Pancreas (tissue), 10 donors: ENCODE results near the gene C8G. TPM values are rescaled to one million over a fixed set of nuclear protein-coding genes. Genes with fewer than 3 reads are reported as not detected.

Experiments
- ATAC-seq, 4 donors: fragments of 200-7000 bp; cut with Tn5 transposase; one replicate each; pipeline versions ENCODE4 v1.8.0 to v1.9.1; 2020; ENCODE audit warnings: mild to moderate bottlenecking in 4 of 4, moderate library complexity in 4 of 4
- DNase-seq, 6 donors: peaks; one replicate each; pipeline ENCODE4 v3.0.0-alpha.2; 2020
- FAIRE-seq: peaks from 2 replicates; lab custom pipeline; 2012; peaks lifted over from hg19 to GRCh38; lab: Jason Lieb, UNC
- H3K27ac ChIP-seq, 4 donors: fragments of 200-600 bp; sonication (generic); 1 replicate in 3 of 4; 2 replicates in 1 of 4; pipeline versions ENCODE4 v1.5.0 to v1.8.0; 2020
- H3K27me3 ChIP-seq, 4 donors: fragments of 200-600 bp; one replicate each; pipeline ENCODE4 v1.8.0; 2021
- H3K36me3 ChIP-seq, 3 donors: fragments of 200-600 bp; sonication (generic) in 1 of 3; one replicate each; pipeline versions ENCODE4 v1.5.0 to v1.8.0; 2020 to 2021
- H3K4me1 ChIP-seq, 3 donors: fragments of 200-600 bp; one replicate each; pipeline ENCODE4 v1.8.0; 2021
- H3K4me3 ChIP-seq, 4 donors: fragments of 200-600 bp; sonication (generic) in 2 of 4; one replicate each; pipeline versions ENCODE4 v1.5.0 to v1.8.0; 2020 to 2021
- H3K9me3 ChIP-seq, 4 donors: fragments of 200-600 bp; one replicate each; pipeline ENCODE4 v1.8.0; 2021
- CTCF ChIP-seq, 4 donors: fragments of 200-600 bp; sonication (generic) in 3 of 4; IDR thresholded peaks; one replicate each; pipeline versions ENCODE4 v1.5.0 to v1.8.0; 2021; ENCODE audit warnings: antibody characterized with exemption in 4 of 4
- WGBS, 2 donors: extraction: QIAGEN DNeasy Blood & Tissue Kit; methylation state at CpG; one replicate each; pipeline ENCODE4 v1.1.7; 2013; 5-methylcytosine and 5-hydroxymethylcytosine counted together
- intact Hi-C, 3 donors: fragments of 100-400 bp; cut with DNase I; formaldehyde crosslinking; loops; one replicate each; pipeline versions ENCODE4 v1.11.1 to v1.14.2; 2022
- polyA plus RNA-seq, 2 donors: library from polyadenylated mRNA; stranded (reverse); fragments of 200-250 nt; gene quantifications; one replicate each; pipeline ENCODE4 v1.2.3, GENCODE V29; 2013
- total RNA-seq, 6 donors: library from RNA; stranded (reverse); fragmentation: NEBNext Ultra II Directional in 4 of 6; extraction: Animal tissue kit (Norgen Biotek cat#: 25700) in 4 of 6; gene quantifications; one replicate each; pipeline versions ENCODE4 v1.2.1 to v1.2.4, GENCODE V29; 2021 to 2023
- donor health status: healthy with polysubstance abuse.
- donor health status: DM: no; HTN: no; CAD: no; lungs with moderate emphysema.
- donor health status: DM: no; HTN: no; CAD: no.
- donor health status: control.
- donor health status: control.
- donor health status: Bipolar disorder and iron deficiency.
- donor health status: DM: yes; HTN: yes; CAD: no.
- donor health status: DM: no; HTN: no; CAD: no.
- donor health status: DM: no; HTN: no; CAD: no.
- donor health status: DM: yes; HTN: yes; CAD: no.

Gene C8G
- total and polyA plus RNA-seq, 8 donors: 0.24 to 5.0 (median 0.84) TPM; not detected in 1

GRCh38 chr9:136903041-136903554 is 41.9 kb upstream of the C8G start:
- Histone ChIP-seq H3K4me1 (peaks cover 16 to 35% (median 24%) of the 10 kb centered on the region in 3 donors), H3K27me3 (no peaks in the 10 kb centered on the region), H3K4me3 (peak overlapping the region in 1 of 4 donors; percentile 7), H3K27ac (peak overlapping the region; percentile 67 to 94 (median 82)), H3K36me3 (peaks cover 0 to 3% (median 0%) of the 10 kb centered on the region in 3 donors), H3K9me3 (no peaks in the 10 kb centered on the region)
- no peak for TF ChIP-seq CTCF (IDR thresholded peaks at IDR 0.05)
- WGBS, 2 donors: 35 to 38% methylated on average over 12 of the region's 12 CpGs
- peak; percentile 49 to 80 (median 59) for ATAC-seq
- intact Hi-C loops: no loop called here
- peak; percentile 53 to 75 (median 68) for DNase-seq
- FAIRE-seq: no peak

- Histone ChIP-seq H3K4me3 (no peak overlapping the region), H3K36me3 (peaks cover 0 to 9% (median 0%) of the 10 kb centered on the region in 3 donors), H3K4me1 (peaks cover 16 to 26% (median 22%) of the 10 kb centered on the region in 3 donors), H3K9me3 (no peaks in the 10 kb centered on the region), H3K27ac (no peak overlapping the region), H3K27me3 (no peaks in the 10 kb centered on the region)
- no peak for TF ChIP-seq CTCF (IDR thresholded peaks at IDR 0.05)
- no peak for ATAC-seq
- DNase-seq: no peak
- FAIRE-seq: no peak
- WGBS, 2 donors: 78 to 79% methylated on average over 4 of the region's 4 CpGs
- intact Hi-C loops: no loop called here
Observed at GRCh38 chr9:136906266-136906665, 38.8 kb upstream of the C8G start.

GRCh38 chr9:136907011-136907914 is 37.8 kb upstream of the C8G start:
- H3K27me3 ChIP-seq: no peaks in the 10 kb centered on the region
- H3K4me1 ChIP-seq: peaks cover 10 to 16% (median 12%) of the 10 kb centered on the region in 3 donors
- H3K27ac ChIP-seq: no peak overlapping the region
- H3K9me3 ChIP-seq: no peaks in the 10 kb centered on the region
- H3K36me3 ChIP-seq: peaks cover 0 to 9% (median 0%) of the 10 kb centered on the region in 3 donors
- intact Hi-C loops: no loop called here
- no peak overlapping the region for H3K4me3 ChIP-seq
- TF ChIP-seq CTCF (IDR thresholded peaks at IDR 0.05): no peak
- no peak for ATAC-seq
- no peak for FAIRE-seq
- peak in 1 of 6 donors; percentile 73 for DNase-seq
- WGBS, 2 donors: 96% methylated on average over 29 of the region's 29 CpGs

- Histone ChIP-seq H3K4me1 (no peaks in the 10 kb centered on the region), H3K27ac (no peak overlapping the region), H3K27me3 (no peaks in the 10 kb centered on the region), H3K36me3 (peaks cover 0 to 9% (median 0%) of the 10 kb centered on the region in 3 donors), H3K9me3 (no peaks in the 10 kb centered on the region), H3K4me3 (no peak overlapping the region)
- ATAC-seq: no peak
- FAIRE-seq: no peak
- DNase-seq: no peak
- TF ChIP-seq CTCF (IDR thresholded peaks at IDR 0.05): no peak
- WGBS, 2 donors: 86 to 92% methylated on average over 12 of the region's 12 CpGs
- intact Hi-C loops: no loop called here
Observed at GRCh38 chr9:136910197-136910900, 34.7 kb upstream of the C8G start.
